ENCODE results near the gene UFD1. TPM values are rescaled to one million over a fixed set of nuclear protein-coding genes. Genes with fewer than 3 reads are reported as not detected.

UFD1 gene
- total and polyA plus RNA-seq, 2 of the 13 experiments (the other 11 are each of a cell fraction or from before 2014, with no cell fraction given): 47.9 to 51.1 TPM

DNA sequence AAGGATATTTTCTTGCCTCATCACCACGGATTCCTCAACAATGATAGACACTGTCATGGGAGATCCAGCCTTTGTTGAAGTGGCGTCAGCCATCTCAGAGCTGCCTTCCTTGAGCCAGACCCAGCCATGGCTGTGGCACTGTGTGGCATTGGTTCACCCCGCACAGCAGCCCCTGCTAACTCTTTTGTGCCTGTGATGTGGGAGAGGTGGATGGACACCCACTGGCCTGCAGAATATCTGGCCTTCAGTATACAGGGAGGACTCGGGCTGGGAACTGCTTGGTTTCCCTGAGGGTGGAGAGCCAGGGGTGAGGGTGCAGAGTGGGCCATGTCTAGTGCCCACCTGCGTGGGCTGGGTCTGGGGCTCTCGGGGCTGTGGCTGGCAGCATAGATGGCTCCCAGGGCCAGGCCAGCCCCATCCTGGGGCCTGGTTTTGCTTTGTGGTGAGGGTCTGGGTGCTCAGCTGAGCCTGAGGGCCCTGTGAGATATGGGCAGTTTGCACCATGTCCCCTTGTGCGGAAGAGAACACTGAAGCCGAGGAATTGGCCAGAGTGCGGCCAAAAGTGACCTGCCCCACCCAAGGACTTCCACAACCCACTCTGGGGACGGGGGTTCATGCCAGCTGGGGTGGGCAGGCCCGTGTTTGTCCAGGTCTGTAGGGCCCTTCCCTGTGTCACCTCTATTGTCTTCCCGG lies 39.1 kb upstream of the UFD1 start:
- Histone ChIP-seq H3K9ac (ENCODE audit: insufficient read depth, low read depth, low read length) (no peak overlapping the region), H4K20me1 (ENCODE audit: insufficient read depth, low read length) (no peaks in the 10 kb centered on the region), H3K4me3 (replicated peaks in 1 of 3; ENCODE audit: insufficient read depth in 1 of 3, low read depth in 2 of 3, low read length in 3 of 3) (no peak overlapping the region), H3K27ac (ENCODE audit: extremely low read length, insufficient read depth, low read length) (no peak overlapping the region), H3K9me3 (ENCODE audit: low read length) (no peaks in the 10 kb centered on the region), H3K4me2 (ENCODE audit: low read depth, low read length) (no peak overlapping the region), H3K4me1 (ENCODE audit: insufficient read depth, low read length) (no peaks in the 10 kb centered on the region), H3K79me2 (ENCODE audit: insufficient read depth, low read length) (no peaks in the 10 kb centered on the region), H2AFZ (ENCODE audit: low read length) (no peak overlapping the region), H3K36me3 (replicated peaks in 1 of 2; ENCODE audit: control insufficient read depth in 1 of 2, insufficient read depth in 2 of 2, low read length in 2 of 2) (peaks cover 3 to 24% of the 10 kb centered on the region in 2 experiments; a peak in 3 of 5 replicates), H3K27me3 (ENCODE audit: control insufficient read depth in 1 of 2, insufficient read depth in 2 of 2, low read length in 2 of 2) (no peaks in the 10 kb centered on the region)
- DNase-seq (ENCODE audit: low spot score) (no peak), ATAC-seq (no peak), FAIRE-seq (no peak)
- 97% methylated on average over 7 of the region's 12 CpGs for WGBS (ENCODE audit: low lambda C conversion rate)
- intact Hi-C loops (cut with micrococcal nuclease; ENCODE audit: unreplicated experiment) (no loop called here), in situ Hi-C loops (cut with HindIII; ENCODE audit: extremely low pct_ligation_motif_present, low pct_unique_long_range_greater_than_20kb) (no loop called here)
- TF ChIP-seq CHD4 (IDR thresholded peaks at IDR 0.05; ENCODE audit: borderline replicate concordance, low read length) (no peak), KDM1A (CRISPR knock-in tag; IDR thresholded peaks at IDR 0.05) (no peak), MTF2 (CRISPR knock-in tag; IDR thresholded peaks at IDR 0.05; ENCODE audit: borderline replicate concordance) (no peak), SALL2 (CRISPR knock-in tag; IDR thresholded peaks at IDR 0.05) (no peak), RNF2 (conservative IDR thresholded peaks at IDR 0.05; ENCODE audit: low read depth) (no peak), ZNF121 (CRISPR knock-in tag; IDR thresholded peaks at IDR 0.05) (no peak), ZNF30 (CRISPR knock-in tag; IDR thresholded peaks at IDR 0.05) (no peak), CSRNP1 (CRISPR knock-in tag; IDR thresholded peaks at IDR 0.05) (no peak)
- TF ChIP-seq, protein P1, sequence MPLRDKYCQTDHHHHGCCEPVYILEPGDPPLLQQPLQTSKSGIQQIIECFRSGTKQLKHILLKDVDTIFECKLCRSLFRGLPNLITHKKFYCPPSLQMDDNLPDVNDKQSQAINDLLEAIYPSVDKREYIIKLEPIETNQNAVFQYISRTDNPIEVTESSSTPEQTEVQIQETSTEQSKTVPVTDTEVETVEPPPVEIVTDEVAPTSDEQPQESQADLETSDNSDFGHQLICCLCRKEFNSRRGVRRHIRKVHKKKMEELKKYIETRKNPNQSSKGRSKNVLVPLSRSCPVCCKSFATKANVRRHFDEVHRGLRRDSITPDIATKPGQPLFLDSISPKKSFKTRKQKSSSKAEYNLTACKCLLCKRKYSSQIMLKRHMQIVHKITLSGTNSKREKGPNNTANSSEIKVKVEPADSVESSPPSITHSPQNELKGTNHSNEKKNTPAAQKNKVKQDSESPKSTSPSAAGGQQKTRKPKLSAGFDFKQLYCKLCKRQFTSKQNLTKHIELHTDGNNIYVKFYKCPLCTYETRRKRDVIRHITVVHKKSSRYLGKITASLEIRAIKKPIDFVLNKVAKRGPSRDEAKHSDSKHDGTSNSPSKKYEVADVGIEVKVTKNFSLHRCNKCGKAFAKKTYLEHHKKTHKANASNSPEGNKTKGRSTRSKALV (CRISPR knock-in tag; IDR thresholded peaks at IDR 0.05): no peak
- TF ChIP-seq, protein P2, sequence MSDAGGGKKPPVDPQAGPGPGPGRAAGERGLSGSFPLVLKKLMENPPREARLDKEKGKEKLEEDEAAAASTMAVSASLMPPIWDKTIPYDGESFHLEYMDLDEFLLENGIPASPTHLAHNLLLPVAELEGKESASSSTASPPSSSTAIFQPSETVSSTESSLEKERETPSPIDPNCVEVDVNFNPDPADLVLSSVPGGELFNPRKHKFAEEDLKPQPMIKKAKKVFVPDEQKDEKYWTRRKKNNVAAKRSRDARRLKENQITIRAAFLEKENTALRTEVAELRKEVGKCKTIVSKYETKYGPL (CRISPR knock-in tag; IDR thresholded peaks at IDR 0.05): no peak
- TF ChIP-seq, protein P3, sequence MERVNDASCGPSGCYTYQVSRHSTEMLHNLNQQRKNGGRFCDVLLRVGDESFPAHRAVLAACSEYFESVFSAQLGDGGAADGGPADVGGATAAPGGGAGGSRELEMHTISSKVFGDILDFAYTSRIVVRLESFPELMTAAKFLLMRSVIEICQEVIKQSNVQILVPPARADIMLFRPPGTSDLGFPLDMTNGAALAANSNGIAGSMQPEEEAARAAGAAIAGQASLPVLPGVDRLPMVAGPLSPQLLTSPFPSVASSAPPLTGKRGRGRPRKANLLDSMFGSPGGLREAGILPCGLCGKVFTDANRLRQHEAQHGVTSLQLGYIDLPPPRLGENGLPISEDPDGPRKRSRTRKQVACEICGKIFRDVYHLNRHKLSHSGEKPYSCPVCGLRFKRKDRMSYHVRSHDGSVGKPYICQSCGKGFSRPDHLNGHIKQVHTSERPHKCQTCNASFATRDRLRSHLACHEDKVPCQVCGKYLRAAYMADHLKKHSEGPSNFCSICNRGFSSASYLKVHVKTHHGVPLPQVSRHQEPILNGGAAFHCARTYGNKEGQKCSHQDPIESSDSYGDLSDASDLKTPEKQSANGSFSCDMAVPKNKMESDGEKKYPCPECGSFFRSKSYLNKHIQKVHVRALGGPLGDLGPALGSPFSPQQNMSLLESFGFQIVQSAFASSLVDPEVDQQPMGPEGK (CRISPR knock-in tag; IDR thresholded peaks at IDR 0.05): no peak
- TF ChIP-seq, protein P4, sequence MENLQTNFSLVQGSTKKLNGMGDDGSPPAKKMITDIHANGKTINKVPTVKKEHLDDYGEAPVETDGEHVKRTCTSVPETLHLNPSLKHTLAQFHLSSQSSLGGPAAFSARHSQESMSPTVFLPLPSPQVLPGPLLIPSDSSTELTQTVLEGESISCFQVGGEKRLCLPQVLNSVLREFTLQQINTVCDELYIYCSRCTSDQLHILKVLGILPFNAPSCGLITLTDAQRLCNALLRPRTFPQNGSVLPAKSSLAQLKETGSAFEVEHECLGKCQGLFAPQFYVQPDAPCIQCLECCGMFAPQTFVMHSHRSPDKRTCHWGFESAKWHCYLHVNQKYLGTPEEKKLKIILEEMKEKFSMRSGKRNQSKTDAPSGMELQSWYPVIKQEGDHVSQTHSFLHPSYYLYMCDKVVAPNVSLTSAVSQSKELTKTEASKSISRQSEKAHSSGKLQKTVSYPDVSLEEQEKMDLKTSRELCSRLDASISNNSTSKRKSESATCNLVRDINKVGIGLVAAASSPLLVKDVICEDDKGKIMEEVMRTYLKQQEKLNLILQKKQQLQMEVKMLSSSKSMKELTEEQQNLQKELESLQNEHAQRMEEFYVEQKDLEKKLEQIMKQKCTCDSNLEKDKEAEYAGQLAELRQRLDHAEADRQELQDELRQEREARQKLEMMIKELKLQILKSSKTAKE (CRISPR knock-in tag; IDR thresholded peaks at IDR 0.05; ENCODE audit: borderline replicate concordance): no peak
- TF ChIP-seq, protein P5, sequence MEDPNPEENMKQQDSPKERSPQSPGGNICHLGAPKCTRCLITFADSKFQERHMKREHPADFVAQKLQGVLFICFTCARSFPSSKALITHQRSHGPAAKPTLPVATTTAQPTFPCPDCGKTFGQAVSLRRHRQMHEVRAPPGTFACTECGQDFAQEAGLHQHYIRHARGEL (CRISPR knock-in tag; IDR thresholded peaks at IDR 0.05): no peak
- TF ChIP-seq, protein P6, sequence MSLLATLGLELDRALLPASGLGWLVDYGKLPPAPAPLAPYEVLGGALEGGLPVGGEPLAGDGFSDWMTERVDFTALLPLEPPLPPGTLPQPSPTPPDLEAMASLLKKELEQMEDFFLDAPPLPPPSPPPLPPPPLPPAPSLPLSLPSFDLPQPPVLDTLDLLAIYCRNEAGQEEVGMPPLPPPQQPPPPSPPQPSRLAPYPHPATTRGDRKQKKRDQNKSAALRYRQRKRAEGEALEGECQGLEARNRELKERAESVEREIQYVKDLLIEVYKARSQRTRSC (CRISPR knock-in tag; IDR thresholded peaks at IDR 0.05; ENCODE audit: low read depth): no peak
- BruUV-seq (replicated peaks): no TSS peak
- ChIA-PET CTCF (ENCODE audit: low intra/inter-chr PET ratio, low total read pairs) (no interaction called here), POLR2A (no interaction called here)

Data from HepG2 (cell line).